Measurements from ENCODE around the gene ZSCAN31. TPM values are rescaled to one million over a fixed set of nuclear protein-coding genes. Genes with fewer than 3 reads are reported as not detected.

Gene ZSCAN31
- total RNA-seq, 1 donor = 3.5 TPM

DNA sequence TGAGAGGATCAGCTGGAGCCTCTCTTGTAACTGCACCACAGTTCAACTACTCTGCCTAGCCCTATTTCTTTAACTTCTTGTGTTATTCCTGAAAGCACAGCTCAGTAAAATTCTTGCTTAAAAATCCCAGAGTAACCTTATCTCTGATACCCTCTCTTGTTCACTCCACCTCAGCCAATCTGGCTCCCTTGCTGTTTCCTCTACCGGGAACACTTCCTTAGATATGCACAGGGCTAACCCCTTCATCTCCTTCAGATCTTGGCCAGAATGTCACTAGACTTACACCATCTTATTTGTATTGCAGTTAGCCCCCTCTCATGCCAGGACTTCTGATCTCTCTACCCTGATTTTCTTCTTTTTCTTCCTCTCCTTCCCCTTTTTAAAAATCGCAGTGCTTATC is 11.2 kb upstream of the ZSCAN31 start:
- TF ChIP-seq, protein P1, sequence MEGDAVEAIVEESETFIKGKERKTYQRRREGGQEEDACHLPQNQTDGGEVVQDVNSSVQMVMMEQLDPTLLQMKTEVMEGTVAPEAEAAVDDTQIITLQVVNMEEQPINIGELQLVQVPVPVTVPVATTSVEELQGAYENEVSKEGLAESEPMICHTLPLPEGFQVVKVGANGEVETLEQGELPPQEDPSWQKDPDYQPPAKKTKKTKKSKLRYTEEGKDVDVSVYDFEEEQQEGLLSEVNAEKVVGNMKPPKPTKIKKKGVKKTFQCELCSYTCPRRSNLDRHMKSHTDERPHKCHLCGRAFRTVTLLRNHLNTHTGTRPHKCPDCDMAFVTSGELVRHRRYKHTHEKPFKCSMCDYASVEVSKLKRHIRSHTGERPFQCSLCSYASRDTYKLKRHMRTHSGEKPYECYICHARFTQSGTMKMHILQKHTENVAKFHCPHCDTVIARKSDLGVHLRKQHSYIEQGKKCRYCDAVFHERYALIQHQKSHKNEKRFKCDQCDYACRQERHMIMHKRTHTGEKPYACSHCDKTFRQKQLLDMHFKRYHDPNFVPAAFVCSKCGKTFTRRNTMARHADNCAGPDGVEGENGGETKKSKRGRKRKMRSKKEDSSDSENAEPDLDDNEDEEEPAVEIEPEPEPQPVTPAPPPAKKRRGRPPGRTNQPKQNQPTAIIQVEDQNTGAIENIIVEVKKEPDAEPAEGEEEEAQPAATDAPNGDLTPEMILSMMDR (IDR thresholded peaks at IDR 0.05; ENCODE audit: insufficient read depth, low read depth, low read length) = no peak
- no peak for DNase-seq (ENCODE audit: low read depth)
- H3K4me3 ChIP-seq (ENCODE audit: low read depth, low read length) = no peak overlapping the region

DNA sequence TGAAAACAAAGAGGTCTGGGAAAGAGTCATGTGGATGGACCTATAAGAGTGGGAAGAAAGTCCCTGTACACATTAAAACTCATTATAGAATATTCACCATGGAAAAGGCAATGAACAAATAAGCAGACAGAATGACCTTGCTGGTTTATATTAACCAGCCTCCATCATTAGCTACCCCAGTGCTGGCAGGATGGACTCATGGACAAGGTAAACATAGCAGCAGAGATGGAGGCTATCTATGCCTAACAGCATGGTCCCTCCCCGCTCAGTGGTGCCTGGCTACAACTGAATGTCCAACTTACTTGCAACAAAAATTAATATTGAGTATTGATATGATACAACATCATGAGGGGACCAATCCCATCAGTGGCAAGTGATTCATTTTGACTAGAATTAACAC is 9.3 kb upstream of the ZSCAN31 start:
- TF ChIP-seq, protein P1 (IDR thresholded peaks at IDR 0.05; ENCODE audit: insufficient read depth, low read depth, low read length) = no peak
- no peak for DNase-seq (ENCODE audit: low read depth)
- no peak overlapping the region for H3K4me3 ChIP-seq (ENCODE audit: low read depth, low read length)

DNA sequence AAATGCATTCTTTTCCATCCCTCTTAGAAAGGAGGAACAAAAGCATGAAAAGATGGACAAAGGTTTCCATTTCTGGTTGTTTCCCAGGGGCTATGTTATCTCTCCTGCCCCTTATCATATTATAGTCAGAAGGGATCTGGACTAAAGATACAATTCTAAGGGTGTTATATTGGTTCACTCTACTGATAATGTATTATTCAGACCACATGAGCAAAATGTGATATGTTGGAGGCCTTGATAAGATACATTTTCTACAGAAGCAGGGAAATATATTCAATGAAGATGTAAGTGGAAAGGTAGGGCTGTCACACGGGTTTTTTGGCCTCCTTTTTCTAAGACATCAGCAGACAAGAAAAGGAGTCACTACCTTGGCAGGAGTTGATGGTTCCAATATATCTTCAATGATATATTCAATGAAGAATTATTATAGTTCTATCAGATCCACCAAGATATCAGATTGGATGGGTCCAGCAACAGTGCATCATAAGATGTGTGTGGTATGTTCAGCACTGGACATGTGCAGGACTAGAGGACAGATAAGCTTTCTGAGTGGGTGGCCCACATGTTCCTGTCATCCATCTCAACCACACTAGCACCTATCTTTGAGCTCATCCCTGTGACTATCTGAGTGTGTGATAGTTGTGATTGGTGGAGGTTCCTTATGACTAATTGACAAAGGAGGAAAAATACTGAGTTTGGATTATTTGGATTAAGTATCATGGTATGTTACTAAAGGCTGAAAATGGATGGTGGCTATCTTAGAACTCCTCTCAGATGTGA is 8.1 kb upstream of the ZSCAN31 start:
- no peak for DNase-seq (ENCODE audit: low read depth)
- TF ChIP-seq, protein P1 (IDR thresholded peaks at IDR 0.05; ENCODE audit: insufficient read depth, low read depth, low read length) = no peak
- H3K4me3 ChIP-seq (ENCODE audit: low read depth, low read length) = no peak overlapping the region

DNA sequence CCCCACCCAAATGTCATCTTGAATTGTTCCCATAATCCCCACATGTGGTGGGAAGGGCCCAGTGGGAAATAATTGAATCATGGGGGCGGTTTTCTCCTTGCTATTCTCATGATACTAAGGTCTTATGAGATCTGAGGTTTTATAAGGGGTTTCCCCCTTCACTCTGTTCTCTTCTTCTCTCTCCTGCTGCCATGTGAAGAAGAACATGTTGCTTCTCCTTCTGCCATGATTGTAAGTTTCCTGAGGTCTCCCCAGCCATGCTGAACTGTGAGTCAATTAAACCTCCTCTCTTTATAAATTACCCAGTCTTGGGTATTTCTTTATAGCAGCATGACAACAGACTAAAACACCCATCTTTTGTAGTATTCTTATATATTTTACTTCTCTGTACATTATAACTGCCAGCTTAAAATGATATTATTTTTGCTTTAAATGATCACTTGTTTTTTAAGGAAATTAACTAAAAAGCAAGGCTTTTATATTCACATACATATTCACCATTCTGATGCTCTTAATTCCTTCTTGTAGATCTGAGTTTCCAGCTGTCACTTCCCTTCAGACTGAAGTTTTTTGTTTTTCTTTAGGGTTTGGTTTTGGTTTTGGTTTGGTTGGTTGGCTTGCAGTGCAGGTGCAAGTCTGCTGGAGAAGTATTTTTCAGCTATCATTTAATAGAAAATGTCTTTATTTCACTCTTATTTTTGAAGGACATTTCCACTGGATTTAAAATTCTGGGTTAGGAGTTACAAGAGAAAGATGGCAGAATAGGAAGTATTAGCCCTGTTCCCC is 4.6 kb upstream of the ZSCAN31 start:
- H3K4me3 ChIP-seq (ENCODE audit: low read depth, low read length) = no peak overlapping the region
- TF ChIP-seq, protein P1 (IDR thresholded peaks at IDR 0.05; ENCODE audit: insufficient read depth, low read depth, low read length) = no peak
- DNase-seq (ENCODE audit: low read depth) = no peak

DNA sequence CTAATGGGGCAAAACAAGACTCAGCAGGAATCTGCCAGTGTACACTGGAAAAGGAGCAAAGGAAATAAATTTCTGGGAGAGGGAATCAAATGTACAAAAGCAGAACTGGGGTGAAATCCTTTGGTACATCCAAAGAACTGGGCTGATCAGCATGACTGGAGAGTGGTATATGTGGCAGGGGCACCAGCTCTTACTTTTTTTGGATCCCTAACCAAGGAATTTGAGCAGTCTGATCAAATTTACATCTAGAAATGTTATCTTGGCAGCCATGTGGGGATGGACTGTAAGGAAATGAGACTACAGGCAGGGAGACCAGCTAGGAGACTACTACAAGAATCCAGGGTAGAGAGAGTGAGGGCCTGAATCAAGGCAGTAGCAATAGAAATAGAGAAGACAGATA is 1.2 kb upstream of the ZSCAN31 start:
- no peak for DNase-seq (ENCODE audit: low read depth)
- TF ChIP-seq, protein P1 (IDR thresholded peaks at IDR 0.05; ENCODE audit: insufficient read depth, low read depth, low read length) = no peak
- peak overlapping the region; percentile 77 for H3K4me3 ChIP-seq (ENCODE audit: low read depth, low read length)

DNA sequence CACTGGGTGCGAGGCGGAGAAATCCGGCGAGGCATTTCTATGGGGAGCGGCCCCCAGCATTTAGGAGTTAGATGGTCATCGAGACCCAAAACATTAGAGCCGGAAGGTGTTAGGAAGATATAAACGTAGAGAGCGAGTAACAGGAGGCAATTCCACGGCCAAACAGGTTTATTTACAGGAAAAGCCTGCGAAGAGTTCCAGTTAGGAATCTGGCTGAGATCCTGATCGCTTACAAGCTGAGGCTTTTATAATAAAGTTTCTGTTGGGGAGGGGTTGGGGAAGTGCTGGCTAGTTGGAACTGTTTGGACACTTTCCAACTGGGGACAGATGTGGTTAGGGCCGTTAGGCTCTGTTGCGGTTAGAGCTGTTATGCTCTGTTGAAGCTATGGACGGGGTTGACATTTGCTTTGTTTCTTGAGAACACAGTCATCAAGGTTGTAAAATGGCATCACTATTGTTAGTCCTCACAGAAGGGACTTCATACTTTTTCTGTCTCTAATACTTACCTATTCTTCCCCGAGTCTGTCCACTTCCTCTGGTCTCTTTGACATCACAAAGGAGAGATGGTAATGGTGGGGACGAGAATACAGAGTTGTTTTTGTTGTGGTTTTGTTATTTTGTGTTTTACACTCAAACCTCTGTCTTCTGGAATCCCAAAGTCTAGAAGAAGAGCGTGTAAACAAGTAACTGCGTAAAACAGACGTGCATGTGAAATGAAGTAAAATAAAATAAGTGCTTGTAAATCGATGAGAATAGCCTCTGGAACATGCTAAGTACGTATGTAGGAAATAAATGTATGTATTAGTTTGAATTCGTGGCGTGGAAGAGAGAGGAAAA is 554 bp upstream of the ZSCAN31 start:
- TF ChIP-seq, protein P1 (IDR thresholded peaks at IDR 0.05; ENCODE audit: insufficient read depth, low read depth, low read length) = no peak
- peak overlapping the region; percentile 77 for H3K4me3 ChIP-seq (ENCODE audit: low read depth, low read length)
- peak; percentile 52 for DNase-seq (ENCODE audit: low read depth)
